GM19351 (cell line): ENCODE measurements around the gene NR2F1-AS1.

Source experiments
- ATAC-seq: cut with Tn5 transposase; IDR thresholded peaks from one replicate; pipeline ENCODE4 v1.9.1; 2021; ENCODE audit warnings: mild to moderate bottlenecking, moderate library complexity; ENCODE audit not compliant: unreplicated experiment

Gene NR2F1-AS1

DNA sequence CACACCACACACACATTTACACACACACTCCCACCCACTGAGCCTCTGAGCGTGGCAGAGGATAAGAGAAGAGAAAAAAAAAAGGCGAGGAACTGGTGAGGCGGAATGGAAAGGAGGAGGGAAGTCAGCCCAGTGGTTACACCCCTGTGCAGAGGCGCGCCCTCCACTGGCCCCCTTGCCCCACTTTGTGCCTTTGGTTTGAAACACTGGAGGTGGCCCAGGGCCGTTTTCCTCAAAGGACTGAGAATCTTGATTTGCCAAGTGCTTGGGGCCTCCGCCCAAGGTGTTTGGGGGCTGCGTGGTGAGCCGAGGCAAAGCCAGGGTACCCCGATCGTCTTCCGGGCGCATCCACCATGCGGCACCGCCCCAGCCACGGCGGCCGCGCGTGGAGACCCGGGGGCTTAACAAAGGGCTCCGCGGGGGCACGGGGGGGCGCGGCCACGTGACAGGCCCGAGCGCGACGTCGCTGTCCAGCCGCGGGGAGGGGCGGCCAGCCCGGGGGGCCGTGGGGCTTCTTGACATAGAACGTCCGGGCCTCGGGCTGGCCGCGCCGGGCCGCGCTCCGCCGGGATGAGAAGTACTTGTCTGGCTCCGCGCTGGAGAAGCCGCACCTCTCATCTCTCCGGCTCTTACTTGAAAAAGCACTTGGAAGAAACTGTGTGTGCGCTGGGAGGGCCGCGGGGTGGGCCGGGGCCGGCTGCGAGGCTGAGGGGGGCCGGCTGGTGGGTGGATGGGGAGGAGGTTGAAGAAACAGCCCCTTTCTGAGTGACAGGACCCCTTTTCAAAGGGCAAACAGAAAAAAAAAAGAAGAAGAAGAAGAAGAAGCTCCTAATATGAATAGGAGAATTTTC is 23.0 kb upstream of the NR2F1-AS1 start:
- no peak for ATAC-seq

DNA sequence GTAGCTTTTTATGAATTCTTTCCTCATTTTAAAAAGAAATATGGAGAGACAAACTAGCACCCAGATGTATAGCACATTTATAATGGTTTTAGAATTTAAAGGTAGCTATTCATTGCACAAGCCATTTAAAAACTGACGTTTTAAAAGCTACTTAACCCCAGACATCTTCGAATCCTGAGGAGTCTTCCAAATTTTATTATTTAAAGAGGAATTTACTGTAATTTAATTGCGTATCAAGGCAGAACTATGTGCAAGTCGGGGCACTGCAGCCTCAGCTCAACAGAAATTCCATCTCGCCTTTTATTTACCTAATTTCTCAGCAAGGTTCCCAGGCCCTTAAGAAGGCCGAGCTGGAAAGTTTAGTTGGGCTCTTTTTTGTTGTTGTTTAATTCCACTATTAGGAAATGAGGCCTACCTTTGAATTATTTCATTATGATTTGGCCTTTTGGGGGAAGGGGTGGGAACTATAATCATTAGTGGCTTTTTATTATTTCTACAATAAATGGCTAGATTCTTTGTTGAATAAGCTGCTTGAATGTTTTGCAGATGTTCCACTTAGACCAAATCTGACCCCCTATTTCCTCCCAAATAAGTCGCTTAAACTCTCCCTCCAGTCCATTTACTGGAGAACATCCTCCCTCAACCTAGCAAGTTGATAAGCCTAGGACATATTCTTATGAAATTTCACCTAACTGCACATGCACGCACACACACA is 22.2 kb upstream of the NR2F1-AS1 start:
- ATAC-seq = no peak

DNA sequence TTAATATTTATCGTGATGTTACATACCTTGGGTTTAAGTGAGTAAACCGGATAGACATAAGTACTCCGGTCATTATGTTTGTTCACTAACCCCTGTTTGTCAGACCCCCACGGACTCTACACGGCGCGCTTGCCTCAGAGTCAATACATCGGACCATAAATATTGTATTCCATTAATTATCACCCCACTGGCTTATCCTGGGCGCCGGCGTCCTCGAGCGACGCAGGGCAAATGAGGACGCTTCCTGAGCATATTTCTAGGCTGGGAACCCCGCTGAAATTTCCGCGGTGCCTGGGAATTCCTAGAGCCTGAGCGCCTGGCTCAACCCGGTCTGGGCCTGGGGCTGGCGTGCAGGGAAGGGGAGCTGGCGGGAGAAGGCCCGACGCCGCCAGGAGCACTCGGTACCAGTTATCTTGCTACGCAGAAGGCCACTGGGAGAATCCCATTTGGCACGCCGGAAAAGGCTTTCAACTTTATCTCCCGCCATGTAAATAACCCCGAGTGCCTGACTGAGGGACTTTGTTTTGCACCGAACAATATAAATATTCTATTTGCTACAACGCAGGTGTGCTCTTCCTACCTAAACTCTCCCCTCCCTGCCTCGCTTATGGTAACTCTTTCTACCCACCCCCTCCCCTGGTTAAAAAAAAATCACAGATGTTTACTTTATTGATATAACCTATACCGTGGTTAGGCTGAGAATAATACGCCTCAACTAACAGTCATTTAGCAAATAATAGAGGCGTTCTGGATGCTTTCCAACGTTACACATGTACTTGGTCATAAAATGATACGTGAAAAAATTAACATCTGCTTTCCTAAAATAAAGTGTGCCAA is 21.4 kb upstream of the NR2F1-AS1 start:
- ATAC-seq = no peak

DNA sequence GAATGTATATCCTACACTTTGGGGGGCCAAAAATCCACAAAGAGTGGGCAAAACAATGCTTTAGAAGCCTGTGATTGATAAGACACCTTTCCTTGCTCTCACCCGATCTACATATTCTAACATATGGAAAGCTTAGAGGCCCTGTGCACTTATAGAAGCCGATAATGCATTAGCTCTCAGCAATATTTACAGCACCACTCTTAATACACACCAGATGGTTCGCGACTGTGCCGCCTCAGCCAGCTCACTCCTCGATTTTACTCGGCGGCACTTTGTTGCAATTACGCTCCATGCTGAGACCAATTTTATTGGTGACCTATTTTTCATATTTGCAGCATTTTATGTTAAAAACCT is 20.8 kb upstream of the NR2F1-AS1 start:
- ATAC-seq = no peak

DNA sequence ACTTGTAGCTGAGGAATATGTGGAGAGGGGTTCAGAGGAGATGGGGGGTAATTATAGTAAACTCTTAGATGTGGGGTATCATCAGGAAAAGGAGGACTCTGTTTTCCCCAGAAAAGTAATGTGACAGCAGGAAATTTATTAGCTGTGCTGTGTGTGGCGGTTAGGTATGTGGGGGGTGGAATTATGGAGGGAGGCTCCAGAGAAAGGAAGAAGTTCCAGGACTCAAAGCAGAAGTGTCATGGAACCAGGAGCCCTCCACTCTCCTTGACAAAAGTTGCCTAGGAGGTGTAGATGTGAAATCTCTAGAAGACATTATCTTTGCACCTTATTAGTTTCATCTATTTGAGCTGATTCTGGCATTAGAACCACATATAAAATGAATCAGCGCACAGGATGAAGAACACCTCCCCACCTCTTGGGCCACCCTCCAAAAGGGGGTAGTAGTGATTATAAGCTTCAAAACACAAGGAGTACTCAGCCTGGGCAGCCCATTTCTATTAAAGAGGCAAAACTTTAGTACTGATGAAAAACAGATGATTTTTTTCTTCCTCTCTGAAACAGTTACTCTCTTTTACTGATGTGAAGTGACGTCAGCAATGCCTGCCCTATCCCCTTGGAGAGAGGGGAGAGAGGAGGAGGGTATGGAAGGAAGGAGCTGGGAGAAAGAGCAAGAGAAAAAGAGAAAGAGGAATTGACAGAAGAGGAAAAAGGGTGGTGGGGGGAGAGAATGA is 20.2 kb upstream of the NR2F1-AS1 start:
- ATAC-seq = no peak

DNA sequence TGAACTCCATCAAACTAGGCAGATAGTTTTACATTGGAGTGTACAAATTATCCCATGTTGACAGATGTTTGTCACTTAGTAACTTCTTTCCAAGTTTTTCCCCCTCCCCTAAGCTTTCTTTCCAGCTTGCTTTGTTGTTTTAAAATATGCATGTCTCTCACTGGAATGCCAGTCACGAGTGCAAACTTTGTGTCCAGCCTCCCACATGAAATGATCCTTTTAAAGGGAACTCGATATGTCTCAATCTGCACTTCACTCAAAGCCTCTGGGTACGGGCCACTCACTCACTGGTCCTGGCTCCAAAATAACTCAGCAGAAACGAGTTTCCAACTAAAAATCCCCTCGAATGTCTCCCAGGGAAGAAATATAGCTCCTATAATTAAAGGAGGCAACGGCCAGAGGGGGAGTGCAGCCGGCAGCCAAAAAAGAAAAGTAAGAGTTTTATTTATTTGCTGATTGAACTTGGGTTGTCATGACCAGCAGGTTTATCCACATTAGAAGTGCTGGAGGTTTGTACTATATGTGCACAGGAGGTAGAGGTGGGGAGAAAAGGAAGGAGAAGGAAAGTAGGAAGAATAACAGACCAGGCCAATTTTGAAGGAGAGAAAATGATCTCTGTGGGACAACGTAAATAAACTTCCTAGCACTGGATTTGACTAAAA is 19.5 kb upstream of the NR2F1-AS1 start:
- no peak for ATAC-seq

DNA sequence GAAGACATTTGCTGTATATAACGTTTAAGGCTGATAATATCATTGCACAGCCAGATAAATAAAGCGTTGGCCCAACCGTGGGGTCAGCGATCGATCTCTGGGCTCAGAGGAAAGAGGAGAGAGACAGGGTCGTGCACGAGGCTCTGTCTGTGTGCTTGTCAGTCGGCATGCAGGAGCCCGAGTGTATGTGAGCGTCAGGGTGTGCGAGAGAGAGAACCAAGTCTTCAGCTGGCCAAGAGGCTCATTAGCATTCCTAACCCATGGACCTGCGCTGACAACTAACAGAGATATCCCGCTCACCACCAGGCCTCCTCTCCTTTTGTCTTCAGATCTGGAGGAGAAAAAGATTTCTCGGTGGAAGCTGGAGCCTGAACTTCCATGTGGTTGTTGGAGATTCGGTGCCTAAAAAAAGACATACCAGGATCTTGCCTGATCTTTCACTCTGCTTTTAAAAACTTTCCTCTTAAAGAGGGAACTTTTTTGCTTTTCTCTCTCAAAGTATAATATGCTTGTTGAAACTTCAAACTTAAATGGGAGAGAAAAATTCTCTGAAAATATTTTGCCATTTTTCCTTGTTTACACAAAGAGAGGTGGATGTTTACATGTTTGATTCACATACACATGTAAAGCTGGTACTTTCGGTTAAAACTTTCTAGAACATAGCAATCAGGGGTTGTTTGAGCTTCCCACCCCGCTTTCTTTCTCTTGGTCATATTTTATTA is 18.5 kb upstream of the NR2F1-AS1 start:
- no peak for ATAC-seq

DNA sequence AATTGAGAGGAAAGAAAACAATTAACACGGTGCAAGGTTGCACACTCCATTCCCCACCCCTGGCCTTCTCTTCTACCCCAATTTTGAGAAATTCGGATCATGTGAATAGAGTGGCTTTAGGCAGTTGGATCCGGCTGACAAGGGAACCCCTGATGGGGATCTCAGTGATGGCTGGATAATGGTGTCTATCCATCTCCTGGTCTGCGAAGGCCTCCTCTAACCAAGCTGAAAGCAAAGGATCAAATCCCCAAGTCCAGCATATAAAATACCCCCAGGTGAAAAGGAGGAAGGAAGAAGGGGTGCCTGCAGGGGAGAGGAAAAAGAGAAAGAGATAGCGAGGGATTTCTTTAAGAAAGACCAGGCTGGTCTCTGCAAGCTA is 18.0 kb upstream of the NR2F1-AS1 start:
- ATAC-seq = no peak

DNA sequence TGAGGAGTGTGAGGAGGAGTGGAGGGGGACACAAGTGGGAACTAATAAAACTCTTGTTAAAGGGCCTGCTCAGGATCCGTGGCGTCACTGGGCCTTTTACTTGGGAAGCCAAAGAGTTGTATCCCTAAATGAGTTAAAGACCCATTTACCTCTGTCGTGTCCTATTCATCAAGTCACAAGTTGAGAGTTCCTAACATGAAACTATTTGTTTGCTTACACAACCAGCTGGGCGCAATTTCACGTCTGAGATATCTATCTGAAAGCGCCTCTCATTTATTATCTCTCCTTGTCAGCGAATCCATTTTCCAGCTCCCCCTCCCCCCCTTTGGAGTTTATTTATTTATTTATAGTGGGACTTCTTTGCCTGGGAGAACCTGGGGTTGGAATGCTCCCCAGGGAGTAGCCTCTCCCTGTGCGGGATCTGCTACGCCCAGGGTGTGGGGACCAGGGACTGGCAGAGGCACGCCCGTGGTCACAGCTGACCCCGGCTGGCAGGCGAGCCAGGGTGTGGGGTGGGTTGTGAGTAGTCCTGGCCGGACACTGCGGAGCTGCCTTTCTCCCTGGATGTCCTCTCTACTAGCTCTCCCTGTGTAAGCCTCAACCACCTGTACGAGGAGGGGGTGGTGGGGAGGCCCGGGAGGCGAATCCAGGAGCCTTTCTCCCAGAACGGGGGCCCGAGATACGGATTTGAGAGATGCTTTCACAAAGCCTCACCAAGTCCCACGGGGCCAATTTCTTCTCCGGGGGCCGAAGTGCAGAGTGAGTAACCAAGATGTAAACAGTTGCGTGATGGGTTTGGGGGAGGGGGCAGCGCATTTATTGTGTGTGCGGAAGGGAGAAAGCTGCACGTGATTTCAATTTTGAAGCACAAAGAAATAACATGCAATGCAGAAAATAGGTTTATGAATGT is 17.3 kb upstream of the NR2F1-AS1 start:
- no peak for ATAC-seq

DNA sequence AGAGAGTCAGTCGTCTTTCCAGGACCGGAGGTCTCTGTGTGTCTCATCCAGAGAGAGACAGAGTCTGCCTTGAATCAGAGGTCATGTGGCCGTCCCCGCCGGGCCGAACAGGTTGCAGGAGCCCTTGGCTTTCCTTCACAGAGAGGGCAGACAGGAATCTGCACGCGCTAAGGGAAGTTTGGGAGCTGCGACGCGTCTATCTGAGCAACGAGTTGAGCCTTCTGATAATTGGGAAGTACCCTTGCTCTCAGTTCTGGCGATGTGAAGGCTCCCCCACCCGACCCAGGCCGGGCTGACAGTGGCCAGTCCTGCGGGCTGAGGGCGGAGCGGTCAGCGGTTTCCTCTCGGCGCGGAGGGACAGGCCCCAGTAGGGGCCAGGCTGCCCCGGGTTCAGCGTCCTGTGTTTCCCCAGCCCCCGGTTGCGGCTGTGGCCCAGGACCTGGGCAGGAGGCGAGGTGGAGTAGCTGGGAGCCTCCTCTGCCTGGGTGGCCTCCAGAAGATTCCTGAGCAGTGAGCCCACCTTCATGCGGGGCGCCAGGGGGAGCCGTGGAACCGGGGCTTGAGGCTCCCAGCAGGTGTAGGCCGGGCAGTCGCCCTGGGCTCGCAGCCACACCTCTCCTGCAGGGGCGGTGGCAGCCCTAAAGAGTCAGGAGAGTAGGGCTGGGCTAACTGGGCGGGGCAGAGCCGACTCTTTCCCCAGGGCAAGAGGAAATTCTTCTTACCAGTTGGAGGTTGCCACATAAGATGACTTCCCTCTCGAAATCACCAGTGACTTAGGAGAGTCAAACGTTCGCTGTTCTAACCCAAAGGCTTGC is 15.9 kb upstream of the NR2F1-AS1 start:
- no peak for ATAC-seq

DNA sequence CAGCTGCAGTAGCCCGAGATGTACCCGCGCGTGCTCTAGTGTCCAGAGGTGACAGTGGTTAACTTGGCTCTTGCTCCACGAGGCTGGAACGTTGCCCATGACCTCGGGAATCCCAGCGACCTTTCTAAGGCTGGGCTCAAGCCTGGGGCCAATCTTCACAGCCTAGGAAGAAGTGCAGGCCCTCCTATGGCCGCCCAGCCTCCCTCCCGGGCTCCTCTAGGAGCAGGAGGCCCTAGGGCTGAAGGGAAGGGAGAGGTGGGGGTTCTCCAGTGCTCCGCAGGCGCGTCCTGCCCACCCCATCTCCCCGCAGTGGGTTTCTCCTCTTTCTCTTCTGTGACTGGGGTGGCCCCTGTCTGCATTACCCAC is 15.3 kb upstream of the NR2F1-AS1 start:
- no peak for ATAC-seq

DNA sequence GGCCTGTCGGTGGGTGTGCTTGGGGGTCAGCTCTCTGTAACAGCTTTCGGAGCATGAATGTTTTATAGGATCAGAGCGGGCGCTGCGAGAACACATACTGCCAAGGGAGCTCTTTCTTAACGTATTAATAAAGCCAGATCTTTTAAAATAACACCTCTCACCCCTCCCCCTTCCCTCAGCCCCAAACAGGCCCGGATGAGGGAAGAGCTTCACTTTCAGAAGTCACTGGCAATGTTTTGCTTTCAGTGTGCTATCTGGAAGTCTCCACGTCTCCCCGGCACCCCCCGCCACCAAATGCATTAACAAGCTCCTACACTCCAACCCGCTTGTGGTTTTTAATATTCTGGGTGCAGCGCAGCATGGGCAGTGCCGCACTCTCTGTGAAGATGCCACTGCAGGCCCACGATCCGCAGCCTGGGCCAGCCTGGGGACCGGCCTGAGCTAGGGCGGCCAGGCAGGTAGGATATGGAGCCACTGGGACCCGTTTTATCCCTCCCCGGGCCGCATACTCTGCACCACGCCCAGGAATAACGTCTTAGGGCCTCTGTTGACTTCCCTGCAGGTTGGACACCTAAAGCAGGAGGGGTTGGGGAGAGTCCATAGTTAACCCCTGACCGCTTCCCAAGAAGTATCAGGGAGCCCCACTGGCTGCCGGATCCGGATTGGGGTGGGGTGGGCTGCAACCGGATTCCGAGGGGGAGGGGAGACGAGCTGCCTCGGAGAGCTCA is 14.6 kb upstream of the NR2F1-AS1 start:
- ATAC-seq = no peak

DNA sequence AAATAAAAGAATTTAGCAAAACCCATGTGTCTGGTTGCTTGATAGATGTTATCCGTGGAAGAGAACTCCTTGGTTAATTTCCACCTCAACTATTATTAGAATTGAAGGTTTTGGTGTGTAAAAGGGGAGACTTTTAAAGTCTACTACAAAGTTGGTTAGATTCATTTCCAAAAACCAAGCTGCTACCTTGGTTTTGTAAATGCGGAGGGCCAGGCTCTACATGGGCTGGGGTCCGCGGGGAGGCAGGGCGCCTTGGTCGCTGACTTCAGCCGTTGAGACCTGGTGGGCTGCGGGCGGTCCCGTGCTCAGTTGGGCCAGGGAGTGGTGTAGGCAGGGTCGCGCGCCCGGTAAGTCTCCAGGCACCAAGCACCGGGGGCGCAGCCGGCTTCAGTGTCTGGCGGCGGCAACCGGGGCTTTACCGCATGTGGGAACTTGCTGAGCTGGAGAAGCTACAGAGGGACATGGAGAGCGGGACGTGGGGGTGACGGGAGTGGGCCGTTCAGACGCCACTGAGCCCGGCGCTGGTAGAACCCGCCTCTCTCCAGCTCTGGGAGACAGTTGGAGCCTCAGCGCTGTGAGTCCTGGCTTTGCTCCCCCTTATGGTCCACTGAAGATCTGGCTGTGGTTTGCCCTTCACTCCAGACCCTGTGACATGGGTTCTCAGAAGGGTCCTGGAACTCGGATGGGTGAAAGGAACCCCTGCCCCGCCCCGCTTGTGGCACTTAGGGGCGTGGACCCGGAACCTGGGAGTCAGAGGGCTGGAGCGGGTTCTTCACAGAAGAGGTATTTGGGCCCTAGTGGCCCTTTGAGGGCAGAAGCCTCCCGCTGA is 13.8 kb upstream of the NR2F1-AS1 start:
- ATAC-seq = no peak

DNA sequence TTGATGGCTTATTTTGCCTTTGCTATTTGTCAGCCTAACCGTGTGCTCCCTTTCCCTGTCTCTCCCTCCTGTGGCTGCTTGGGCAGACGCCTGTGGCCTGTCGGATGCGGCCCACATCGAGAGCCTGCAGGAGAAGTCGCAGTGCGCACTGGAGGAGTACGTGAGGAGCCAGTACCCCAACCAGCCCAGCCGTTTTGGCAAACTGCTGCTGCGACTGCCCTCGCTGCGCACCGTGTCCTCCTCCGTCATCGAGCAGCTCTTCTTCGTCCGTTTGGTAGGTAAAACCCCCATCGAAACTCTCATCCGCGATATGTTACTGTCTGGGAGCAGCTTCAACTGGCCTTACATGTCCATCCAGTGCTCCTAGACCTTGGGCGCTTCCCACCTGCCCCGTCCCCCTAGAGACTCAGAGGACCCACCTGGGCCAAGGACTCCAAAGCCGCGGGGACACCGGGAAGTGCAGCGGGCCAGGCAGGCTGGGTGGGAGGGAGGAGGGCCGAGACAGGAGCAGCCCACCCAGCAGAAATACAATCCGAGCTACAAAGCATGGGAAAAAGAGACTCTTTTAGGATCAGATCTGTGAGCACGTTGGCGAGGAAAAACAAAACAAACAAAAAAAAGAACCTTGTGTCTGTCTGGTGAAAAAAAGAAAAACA is 12.6 kb upstream of the NR2F1-AS1 start:
- no peak for ATAC-seq

DNA sequence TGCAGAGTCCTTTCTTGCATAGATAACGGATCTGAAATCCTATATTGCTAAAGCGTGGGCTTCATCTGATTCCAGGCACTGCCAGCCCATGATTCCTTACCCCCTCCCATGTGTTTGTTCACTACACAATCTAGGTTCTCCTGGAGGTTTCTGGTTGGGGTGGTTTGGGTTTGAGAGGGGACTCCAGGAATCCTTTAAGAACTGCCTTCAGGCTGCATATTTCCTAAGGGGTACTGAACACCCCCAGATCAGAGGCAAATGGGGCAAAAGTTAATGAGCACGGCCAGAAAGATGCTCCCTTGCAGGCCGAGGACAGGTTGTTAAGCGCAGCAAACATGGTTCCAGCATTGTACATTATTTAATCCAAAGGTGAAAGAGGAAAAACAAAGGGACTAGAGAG is 11.9 kb upstream of the NR2F1-AS1 start:
- no peak for ATAC-seq
